Measurements from ENCODE around the gene LITAF.

DNA sequence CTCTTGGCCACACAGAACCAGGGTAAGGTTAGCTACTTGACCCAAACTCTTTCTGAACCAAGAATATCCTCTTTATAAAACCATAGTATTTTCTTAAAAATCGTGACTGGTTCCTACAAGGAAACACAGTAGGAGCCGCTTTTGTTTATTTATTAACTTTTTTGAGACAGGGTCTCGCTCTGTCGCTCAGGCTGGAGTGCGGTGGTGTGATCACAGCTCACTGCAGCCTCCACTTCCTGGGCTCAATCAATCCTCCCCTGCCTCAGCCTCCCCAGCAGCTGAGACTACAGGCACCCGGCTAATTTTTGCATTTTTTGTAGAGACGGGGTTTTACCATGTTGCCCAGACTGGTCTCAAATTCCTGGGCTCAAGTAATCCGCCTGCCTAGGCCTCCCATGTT is 14.7 kb upstream of the LITAF start:
- TF ChIP-seq ELF4 (IDR thresholded peaks at IDR 0.05), result no peak
- no peak for TF ChIP-seq NFRKB (IDR thresholded peaks at IDR 0.05)
- no peak for TF ChIP-seq FOXA1 (IDR thresholded peaks at IDR 0.05)
- TF ChIP-seq L3MBTL2 (conservative IDR thresholded peaks at IDR 0.05), result no peak

Measured in HEK293T (cell line).